VCaP (cell line): ENCODE measurements around the gene SUCLG2.

Experiments
- H3K27ac ChIP-seq: fragments of 450-650 bp; 2 replicates; pipeline ENCODE4 v1.5.1; 2017
- TF ChIP-seq, protein P1 (sequence below): fragments of 450-650 bp; conservative IDR thresholded peaks from 2 replicates; pipeline ENCODE4 v1.5.1; 2017; ENCODE audit warnings: mild to moderate bottlenecking, moderate library complexity

SUCLG2 gene

DNA sequence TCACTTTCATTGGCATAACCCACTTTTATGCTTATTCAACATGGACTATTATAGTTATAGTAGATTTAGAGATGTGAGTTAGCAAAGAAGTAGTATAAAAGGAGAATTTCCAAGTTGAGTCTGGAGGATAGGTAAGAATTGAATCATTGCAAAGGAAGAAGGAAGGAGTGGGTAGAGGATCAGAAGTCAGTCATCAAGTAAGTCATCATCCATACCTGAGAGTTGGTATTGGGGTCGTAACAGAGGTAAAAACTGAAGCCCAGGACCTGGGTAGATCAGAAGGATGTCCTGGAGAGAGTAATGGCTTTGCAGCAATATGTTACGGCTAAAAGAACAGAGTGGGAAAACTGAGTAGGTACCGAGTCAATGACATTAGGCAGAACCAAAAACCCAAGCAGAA lies 265.7 kb downstream of the SUCLG2 start:
- no peak overlapping the region for H3K27ac ChIP-seq
- TF ChIP-seq, protein P1, sequence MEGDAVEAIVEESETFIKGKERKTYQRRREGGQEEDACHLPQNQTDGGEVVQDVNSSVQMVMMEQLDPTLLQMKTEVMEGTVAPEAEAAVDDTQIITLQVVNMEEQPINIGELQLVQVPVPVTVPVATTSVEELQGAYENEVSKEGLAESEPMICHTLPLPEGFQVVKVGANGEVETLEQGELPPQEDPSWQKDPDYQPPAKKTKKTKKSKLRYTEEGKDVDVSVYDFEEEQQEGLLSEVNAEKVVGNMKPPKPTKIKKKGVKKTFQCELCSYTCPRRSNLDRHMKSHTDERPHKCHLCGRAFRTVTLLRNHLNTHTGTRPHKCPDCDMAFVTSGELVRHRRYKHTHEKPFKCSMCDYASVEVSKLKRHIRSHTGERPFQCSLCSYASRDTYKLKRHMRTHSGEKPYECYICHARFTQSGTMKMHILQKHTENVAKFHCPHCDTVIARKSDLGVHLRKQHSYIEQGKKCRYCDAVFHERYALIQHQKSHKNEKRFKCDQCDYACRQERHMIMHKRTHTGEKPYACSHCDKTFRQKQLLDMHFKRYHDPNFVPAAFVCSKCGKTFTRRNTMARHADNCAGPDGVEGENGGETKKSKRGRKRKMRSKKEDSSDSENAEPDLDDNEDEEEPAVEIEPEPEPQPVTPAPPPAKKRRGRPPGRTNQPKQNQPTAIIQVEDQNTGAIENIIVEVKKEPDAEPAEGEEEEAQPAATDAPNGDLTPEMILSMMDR, result no peak

DNA sequence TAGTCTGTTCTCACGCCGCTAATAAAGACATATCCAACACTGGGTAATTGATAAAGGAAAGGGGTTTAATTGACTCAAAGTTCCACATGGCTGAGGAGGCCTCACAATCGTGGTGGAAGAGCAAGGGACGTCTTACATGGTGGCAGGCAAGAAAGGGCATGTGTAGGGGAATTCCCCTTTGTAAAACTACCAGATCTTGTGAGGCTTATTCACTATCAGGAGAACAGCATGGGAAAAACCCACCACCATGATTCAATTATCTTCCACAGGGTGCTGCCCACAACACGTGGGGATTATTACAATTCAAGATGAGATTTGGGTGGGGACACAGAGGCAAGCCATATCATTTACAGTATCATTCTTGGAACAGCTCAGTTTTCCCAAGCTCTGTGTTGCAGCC lies 268.0 kb downstream of the SUCLG2 start:
- TF ChIP-seq, protein P1, result no peak
- no peak overlapping the region for H3K27ac ChIP-seq

DNA sequence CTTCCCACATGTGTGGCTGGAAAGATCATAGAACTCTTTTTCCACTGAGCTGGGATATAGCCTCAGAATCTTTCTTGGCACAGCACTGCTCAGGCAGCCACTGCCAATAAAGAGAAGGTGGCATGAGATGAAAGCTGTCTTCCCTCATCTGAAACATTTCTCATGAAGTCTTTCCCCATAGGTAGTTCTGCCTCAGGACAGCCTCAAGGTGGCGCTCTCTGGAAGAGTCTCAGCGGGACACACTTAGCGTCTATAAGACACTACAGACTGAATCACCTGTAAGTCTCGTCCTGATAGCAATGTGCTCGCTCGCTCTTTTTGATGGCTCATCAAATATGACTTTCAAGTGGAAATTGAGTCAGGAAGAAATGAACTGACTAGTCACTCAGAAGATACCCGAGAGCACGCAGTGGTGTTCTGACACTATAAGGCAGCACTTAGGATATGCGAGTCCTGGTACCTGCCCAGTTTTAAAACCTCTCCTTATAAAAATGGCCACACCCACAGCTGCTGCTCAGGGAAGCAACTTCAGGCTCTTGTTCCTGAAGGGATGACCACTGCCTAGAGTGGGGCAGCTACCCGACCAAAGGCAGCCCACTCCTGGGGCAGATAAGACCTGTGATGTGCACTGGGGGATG lies 269.5 kb downstream of the SUCLG2 start:
- H3K27ac ChIP-seq, result no peak overlapping the region
- TF ChIP-seq, protein P1, result peak; percentile 89

DNA sequence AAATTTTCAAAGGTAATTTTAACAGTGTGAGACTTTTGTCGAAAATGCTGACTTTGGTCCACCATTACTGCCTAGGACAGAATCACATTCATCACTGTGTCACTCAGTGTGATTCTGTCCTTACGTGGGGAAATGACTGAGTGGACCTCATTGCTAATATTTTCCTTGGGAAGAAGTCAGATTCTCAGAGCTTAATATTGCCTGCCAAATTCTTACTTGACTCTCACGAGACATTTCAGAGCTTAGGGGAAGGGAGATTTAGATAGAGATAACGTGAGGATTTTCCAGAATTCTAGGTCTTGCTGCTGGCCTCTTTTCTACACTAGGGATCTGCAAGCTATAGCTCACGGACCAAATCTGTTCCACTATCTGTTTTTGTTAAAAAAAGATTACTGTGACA lies 270.4 kb downstream of the SUCLG2 start:
- TF ChIP-seq, protein P1, result no peak
- H3K27ac ChIP-seq, result no peak overlapping the region

DNA sequence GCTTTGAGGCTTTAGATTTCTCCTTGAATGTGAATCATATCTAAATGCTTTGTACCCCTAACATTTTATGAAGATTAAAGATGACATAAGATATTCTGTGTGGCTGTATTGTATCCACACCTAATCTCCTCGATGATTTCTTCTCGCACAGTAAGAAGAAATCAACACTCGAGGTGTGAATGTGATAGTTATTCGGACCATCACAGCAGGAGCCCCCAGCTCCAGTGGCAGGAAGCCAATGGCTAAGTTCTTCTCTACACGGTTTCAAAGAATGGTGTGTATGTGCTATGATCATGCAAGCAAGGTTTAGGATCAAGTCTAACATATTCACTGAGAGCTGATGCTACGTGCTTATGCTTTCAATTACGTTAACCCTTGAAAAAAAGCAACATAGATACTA lies 271.0 kb downstream of the SUCLG2 start:
- H3K27ac ChIP-seq, result no peak overlapping the region
- TF ChIP-seq, protein P1, result no peak

DNA sequence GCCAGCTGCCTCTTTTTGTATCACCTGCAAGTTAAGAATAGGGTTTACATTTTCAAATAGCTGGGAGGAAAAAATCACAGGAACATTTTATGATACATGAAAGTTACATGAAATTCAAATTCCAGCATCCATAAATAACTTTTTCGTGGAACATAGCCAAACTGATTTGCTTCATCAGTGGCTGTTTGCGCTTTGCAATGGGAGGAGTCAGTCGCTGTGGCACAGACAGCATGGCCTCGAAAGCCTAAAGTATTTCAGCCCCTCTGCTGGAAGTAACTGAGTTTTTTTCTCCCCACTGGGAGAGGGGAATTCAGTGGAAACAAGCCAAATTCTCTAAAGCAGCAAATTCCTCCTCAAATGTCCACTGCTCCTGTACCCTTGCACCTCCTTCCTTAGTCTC lies 271.9 kb downstream of the SUCLG2 start:
- H3K27ac ChIP-seq, result no peak overlapping the region
- TF ChIP-seq, protein P1, result no peak

DNA sequence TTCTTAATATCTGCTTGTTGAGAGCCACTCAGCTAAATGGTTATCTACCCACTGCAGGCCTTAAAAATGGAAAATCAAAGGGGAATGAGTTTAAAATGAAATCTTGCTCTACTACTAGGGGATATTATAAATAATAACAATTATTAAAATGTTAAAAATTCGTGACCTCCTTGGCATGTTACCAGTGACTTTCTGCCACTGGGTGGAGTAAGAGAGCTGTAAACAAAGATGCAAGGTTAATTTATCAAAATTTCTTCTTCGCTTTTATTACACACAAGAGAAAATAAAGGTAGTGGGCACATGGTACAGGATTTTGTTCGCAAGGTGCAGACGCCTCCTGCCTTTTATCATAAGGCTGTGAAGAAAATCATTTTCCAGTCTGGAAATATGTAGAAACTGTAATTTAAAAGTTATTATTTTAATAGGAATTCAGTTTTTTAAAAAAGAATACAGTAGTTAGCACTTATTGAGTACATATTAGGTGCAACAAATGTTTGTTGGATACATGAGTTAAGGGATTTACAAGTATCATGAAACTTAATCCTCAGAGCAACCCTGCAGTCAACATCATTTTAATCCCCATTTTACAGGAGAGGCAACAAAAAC lies 272.6 kb downstream of the SUCLG2 start:
- no peak overlapping the region for H3K27ac ChIP-seq
- TF ChIP-seq, protein P1, result peak; percentile 89
